HUDEP-2 (cell line): Measurements from ENCODE around the gene MYH11.

Source experiments
- DNase-seq, 76 experiments: peaks; one replicate each; lab custom pipeline; 2025; ENCODE audit not compliant: unreplicated experiment in 76 of 76; lab: John Stamatoyannopoulos, UW

Gene MYH11

DNA sequence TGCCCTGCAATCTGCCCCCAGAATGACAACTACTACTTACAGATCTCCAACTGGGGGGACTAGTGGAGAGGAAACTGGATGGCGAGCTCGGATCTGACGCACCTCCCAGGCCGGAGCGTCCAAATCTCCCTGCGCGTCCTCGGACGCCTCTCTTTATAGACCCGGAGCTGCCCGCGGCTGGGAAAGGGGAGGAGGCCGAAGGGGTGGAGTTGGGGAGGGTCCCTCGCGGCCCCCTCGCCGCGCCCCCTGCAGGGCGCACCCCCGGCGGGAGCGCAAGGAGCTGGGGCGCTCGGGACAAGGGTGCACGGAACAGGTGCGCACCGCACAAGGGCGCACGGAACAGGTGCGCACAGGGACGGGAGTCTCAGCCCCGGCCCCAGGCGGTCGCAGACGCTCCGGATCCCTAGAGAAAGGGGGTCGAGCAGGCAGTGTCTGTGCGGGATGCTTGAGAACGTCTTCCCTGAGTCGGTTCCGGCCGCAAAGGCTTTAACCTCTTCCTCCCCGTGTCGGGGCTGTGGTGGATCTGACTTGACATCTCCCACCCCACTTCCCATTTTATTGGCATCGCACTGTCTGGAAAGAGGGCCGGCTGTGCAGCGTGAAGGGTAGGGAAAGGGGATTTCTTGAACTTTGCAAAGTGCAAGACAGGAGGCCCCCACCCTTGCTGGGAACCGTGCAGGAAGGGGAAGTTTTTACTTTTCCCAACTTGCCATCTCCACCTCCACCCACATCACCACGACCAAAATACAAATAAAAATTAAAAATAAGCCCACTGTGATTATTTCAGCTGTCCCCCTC lies at the start of gene MYH11:
MYH11 (minus strand) TSS at position 128 of the 798 bp plus-strand sequence. CDS start 18,776 bp downstream, outside the sequence.
- no peak for DNase-seq

DNA sequence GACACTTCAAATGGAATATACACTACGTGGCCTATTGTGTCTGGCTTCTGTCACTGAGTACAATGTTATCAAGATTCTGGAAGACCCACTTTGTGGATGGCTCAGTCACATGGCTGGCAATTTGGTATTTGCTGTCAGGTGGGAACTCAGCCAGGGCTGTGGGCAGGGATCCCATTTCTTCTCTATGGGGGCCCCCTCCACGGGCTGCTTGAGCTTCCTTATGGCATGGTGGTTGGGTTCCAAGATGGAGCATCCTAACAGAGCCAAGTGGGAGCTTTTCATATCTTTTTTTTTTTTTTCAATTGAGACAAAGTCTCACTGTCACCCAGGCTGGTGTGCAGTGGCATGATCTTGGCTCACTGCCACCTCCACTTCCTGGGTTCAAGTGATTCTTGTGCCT lies 49.6 kb upstream of the MYH11 start:
- no peak for DNase-seq

DNA sequence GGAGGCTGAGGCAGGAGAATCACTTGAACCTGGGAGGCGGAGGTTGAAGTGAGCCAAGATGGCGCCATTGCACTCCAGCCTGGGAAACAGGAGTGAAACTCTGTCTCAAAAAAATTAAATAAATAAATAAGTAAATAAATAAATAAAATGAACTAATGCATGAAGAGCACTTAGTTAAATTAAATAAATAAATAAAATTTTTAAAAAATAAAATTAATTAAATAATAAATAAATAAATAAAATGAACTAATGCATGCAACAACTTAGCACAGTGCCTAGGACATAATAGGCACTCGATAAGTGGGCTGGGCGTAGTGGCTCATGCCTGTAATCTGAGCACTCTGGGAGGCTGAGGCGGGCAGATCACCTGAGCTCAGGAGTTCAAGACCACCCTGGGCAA lies 47.1 kb upstream of the MYH11 start:
- no peak for DNase-seq

DNA sequence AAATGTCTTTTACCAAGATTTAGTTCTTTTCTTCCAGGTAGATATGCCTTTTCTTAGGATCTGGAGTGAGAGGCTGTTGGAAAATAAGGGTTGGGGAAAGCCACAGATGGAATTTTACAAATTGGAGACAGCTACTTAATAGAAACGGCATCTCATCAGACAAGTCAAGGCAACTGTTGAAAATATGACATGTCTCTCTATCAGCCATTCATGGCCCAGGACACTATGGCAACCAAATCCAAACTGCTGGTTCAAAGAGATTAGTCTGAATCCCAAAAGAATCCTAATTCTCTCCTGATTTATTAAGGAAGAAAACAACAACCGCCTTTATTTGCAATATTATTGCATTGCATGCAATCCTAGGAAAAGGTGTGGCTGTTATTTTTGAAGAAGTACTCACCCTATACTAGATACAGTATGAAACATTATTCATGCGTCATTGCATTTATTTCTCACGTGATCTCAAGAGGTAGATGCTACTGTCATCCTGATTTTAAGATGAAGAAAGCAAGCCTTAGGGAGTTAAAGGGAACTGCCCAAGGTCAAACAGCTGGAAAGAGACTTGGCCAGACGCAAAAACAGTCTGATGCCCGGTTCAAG lies 44.2 kb upstream of the MYH11 start:
- DNase-seq = no peak

DNA sequence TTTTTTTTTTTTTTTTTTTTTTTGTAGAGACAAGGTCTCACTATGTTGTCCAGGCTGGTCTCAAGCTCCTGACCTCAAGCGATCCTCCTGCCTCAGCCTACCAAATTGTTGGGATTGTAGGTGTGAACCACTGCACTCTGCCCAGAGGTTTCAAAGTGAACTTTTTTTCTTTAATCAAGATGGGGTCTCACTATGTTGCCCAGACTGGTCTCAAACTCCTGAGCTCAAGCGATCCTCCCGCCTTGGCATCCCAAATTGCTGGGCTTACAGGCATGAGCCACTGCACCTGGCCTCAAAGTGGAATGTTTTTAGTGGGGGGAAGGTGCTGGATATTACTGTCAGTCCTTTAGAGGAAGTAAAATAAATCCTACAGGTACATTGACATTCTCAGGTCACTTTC lies 43.5 kb upstream of the MYH11 start:
- DNase-seq = no peak

DNA sequence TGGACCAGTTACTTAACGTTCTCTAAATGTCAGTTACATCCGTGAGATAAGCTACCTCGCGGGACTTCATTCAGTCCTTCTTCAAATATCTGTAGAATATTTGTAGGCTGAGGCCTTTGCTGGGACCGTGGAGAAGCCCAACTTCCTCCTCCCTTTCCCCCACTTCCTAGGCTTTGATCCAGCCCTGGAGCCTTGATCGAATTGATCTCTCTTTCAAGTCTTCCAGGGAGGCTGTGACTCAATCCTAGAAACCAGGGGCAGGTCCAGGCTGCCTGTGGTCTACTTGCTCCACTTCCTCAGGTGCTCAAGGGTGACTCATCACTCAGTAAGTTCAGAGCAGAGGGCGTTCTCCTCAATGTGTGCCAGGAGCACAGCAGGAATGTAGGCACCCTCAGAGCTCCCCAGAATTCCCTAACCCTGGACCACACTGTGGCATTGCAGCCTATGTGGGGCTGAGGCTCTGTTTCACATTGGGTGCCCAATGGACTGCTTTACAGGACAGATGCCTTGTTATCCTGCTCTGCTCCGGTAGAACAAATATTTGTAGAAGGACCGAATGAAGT lies 42.8 kb upstream of the MYH11 start:
- DNase-seq = no peak

DNA sequence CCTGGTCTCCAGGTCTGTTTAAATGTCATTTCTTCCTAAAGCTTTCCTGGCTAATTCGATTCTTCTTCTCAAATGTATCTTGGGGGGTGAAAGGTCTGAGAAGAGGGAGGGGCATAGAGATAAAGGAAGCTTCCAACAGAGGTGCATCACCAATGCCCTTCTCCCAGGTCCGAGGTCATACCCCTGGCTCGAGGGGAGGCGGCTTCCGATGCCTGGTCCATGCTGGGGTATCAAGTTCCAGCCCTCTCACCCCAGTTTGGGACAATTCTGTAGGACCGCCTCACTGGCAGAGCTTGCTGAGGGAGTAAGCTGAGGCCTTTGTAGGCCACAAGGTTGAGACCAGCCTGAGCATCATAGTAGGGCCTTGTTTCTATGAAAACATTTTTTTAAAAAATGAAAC lies 41.8 kb upstream of the MYH11 start:
- no peak for DNase-seq

DNA sequence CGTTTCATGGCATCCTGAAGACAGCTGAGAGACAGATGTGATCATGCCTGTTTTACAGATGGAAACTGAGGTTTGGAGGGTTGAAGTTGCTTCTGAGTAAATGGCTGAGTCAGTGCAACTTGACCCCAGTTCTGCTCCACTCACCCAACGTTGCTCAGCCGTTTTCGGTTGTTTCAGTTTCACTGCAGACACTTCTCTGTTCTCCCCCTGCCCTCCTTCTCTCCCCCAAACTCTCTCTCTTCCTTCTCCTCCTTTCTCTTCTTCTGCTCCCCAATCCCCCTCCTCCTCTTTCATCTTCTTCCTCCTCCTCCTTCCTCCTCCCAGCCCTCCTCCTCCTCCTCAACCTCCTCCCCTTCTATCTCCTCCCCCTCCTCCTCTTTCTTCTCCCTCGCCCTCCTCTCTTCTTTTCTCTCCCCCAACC lies 41.0 kb upstream of the MYH11 start:
- DNase-seq = no peak

DNA sequence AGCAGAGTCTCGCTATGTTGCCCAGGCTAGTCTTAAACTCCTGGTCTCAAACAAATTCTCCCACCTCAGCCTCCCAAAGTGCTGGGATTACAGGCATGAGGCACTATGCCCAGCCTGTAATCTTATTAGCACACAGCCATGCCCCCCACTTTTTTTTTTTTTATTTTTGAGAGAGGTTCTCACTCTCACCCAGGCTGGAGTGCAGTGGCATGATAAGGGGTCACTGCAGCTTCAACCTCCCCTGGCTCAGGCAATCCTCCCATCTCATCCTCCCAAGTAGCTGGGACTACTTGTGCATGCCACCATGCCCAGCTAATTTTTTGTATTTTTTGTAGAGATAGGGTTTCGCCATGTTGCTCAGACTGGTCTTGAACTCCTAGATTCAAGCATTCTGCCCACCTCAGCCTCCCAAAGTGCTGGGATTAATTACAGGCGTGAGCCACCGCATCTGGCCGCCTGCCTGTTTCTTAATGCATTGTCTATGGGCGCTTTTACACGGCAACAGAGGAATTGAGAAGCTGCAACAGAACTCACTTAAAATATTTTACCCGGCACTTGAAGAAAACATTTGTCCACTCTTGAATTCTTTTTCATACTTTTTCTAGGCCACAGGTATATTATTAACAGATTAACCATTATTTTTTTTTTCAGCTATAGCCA lies 40.4 kb upstream of the MYH11 start:
- DNase-seq = peak in 6 of 76 experiments; percentile 3 to 21 (median 4)

DNA sequence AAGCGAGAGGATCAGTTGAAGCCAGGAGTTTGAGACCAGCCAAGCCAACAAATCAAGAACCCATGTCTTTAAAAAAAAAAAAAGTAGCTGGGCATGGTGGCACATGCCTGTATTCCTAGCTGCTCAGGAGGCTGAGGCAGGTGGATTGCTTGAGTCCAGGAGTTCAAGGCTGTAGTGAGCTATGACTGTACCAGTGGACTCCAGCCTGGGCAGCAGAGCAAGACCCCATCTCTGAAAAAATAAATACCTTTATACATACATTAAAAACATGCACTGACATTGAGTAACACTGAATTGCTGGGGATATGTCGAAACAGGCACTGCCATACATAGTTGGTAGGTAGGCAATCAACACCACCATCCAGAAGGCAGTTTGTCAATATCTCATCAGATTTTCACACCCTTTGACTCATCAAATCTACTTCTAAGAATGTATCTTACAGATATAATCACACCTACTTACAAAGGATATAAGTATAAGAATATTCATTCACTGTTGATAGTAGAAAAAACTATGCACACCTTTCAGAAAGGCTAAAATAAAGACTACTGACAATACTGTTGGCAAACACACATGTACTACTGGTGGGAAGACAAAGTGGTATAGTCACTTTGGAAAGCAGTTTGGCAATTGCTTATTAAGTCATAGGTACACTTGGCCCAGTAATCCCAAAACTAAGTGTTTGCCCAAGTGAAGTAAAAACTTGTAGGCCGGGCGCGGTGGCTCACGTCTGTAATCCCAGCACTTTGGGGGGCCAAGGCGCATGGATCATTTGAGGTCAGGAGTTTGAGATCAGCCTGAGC lies 37.9 kb upstream of the MYH11 start:
- DNase-seq = no peak

DNA sequence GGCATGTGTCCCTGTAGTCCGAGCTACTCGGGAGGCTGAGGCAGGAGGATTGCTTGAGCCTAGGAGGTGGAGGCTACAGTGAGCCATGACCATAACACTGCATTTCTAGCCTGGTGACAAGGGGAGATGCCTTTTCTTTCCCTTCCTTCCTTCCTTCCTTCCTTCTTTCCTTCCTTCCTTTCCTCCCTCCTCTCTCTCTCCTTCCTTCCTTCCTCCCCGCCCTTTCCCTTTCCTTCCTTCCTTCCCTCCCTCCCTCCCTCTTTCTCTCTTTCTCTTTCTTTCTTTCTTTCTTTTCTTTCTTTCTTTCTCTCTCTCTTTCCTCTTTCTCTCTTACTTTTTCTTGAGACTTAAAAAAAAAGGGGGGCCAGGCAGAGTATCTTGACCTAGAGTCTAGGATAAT lies 34.7 kb upstream of the MYH11 start:
- no peak for DNase-seq

DNA sequence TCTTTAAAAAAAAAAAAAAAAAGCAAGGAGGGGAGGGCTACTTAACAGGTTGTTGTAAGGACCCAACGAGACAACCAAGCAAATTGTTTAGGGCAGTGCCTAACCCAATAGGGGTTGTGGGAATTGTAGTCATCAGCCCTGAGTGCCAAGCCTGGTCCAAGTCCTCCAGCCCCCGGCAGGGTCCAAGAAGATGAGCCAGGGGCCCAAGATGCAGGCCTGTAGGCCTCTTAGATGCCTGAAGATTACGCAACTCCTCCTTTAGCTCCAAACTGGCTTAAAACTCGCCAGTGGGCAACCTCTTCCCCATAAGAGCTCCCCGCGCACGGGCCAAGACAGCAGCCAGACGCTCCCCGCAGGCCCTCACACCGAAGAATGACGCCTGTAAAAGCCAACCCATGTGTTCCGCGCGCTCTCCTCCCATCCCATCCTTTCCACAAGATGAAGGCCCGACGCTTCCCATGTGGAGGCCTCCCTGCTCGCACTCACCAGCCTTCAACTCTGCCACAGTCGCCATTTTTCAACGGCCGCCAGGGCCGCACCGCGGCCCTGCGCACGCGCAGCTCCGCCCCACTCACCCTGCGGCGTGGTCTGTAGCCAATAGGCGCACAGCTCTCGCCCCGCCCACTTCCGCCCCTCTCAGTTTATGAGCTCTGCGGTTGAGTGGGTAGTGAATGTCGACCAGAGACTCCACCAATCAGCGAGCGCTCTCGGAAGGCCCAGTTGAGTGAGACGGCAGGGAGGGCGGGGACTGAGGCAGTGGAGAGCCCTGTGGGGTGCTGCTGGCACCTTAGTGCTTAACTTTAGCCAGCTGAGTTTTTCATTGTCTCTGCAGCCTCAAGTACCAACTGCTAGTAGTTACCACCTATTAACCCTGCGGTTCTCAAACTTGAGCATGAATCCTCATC lies 31.5 kb upstream of the MYH11 start, which contains the start of gene CEP20:
CEP20 (minus strand) TSS at position 532 of the 905 bp plus-strand sequence; CDS start at position 514, 18 bp downstream.
- peak; percentile 45 to 99 (median 98) for DNase-seq

DNA sequence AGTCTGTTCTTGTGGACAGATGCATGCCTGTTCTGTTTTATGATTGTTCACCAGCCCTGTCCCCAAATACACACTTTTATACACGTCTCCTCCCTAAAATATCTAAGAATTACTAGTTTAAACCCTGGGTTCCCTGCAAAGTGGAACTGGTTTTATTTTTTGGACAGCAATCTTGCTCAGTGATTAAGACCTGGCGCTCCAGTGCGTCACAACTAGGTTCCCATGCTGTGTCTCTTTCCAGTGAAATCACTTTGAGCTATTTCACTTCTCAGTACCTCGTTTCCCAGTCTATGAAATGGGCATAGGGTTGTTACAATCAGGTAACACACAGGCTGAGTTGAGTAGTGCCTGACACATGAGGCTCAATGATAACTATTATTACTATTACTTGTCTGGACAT lies 30.5 kb upstream of the MYH11 start:
- DNase-seq = no peak

DNA sequence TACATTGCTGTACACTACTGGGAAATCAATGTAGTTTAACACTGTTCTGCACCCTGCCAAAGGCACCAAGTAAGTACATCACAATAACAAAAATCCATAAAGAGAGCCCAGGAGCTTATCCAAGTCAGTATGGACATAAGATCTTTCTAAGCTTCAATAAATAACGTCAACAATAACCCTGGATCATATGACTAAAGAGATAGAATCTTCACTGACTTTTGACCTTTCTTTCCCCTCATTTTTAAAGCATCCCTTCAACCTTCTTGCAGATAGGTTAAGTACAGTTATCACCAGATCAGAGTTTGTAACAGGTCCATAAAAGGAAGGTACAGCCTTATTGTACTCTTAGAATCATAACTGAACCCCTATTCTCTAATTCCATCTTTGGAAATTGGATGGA lies 29.2 kb upstream of the MYH11 start:
- DNase-seq = no peak

DNA sequence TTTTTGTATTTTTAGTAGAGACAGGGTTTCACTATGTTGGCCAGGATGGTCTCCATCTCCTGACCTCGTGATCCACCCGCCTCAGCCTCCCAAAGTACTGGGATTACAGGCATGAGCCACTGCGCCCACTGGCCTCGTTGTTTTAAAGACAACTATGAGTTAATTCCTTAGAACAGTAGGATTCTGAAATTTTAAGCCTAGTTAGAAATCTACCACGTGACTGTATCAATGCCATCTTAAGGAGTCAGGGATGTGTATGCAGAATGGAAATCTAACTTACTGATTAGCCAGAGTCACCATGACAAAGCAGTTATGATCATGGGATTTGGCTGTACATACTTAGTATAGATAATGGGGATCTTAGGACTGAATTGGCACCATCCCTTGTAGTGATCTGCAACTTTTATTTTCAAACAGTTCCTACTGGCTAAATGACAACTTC lies 28.8 kb upstream of the MYH11 start:
- DNase-seq = peak in 28 of 76 experiments; percentile 12 to 65 (median 42)

DNA sequence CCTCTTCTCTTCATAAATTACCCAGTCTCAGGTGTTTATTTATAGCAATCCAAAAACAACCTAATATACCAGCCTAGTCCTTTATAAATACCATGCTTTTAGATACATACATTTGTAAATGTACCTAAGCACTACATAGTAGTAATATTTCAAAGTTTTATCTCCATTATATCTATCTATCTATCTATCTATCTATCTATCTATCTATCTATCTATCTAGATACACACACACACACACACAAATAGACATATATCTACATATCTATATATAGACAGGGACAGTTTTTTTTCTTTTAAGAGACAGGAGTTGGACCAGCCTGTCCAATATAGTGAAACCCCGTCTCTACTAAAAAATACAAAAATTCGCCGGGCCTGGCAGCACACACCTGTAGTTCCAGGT lies 25.7 kb upstream of the MYH11 start:
- no peak for DNase-seq

DNA sequence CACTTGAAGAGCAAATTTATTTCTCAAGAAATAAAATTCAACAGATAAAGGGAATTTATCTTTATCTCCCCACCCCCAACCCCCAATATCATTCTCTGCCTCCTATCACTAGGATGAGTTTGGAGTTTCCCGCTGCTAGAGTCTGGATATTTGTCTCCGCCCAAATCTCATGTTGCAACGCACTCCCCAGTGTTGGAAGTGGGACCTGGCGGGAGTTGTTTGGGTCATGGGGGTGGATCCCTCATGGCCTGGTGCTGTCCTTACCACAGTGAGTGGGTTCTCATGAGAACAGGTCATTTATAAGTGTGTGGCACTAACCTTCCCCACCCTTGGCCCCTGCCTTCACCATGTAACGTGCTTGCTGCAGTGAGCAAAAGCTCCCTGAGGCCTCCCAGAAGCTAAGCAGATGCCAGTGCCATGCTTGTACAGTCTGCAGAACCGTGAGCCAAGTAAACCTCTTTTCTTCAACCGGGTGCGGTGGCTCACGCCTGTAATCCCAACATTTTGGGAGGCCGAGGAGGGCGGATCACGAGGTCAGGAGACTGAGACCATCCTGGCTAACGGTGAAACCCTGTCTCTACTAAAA lies 25.1 kb upstream of the MYH11 start:
- no peak for DNase-seq

DNA sequence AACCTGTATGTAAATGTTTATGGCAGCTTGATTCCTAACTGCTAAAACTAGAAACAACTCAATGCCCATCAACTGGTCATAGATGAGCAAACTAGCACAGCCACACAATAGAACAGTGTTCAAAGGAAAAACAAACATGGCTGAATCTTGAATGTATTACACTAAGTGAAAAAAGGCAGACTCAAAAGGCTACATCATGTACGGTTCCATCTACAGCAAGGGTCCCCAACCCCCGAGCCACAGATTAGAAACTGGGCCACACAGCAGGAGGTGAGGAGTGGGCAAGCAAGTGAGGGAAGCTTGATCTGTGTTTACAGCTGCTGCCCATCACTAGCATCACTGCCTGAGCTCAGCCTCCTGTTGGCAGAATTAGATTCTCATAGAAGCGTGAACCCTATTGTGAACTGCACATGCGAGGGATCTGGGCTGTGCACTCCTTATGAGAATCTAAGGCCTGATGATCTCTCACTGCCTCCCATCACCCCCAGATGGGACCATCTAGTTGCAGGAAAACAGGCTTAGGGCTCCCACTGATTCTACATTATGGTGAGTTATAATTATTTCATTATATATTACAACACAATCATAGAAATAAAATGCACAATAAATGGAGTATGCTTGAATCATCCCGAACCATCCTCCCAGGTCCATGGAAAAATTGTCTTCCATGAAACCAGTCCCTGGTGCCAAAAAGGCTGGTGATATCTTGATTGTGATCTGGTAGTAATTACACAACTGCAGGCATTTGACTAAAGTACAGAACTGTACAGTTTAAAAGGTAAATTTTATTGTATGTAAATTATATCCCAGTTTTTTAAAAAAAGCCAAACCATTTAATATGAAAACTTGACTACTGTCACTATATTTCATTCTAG lies 23.8 kb upstream of the MYH11 start:
- no peak for DNase-seq
